Vagina (tissue), 2 donors: Measurements from ENCODE around the gene NOC3L. TPM values are rescaled to one million over a fixed set of nuclear protein-coding genes. Genes with fewer than 3 reads are reported as not detected.

Experiments
- DNase-seq, 2 donors: peaks; one replicate each; pipeline ENCODE4 v3.0.0-alpha.2; 2017; ENCODE audit errors: extremely low spot score in 2 of 2
- H3K27ac ChIP-seq: fragments of 200-600 bp; sonication (generic); one replicate; pipeline ENCODE4 v1.5.1; 2019
- H3K27me3 ChIP-seq: fragments of 200-600 bp; sonication (generic); one replicate; pipeline ENCODE4 v1.5.1; 2019
- H3K36me3 ChIP-seq, 2 donors: fragments of 200-600 bp; sonication (generic); one replicate each; pipeline ENCODE4 v1.5.1; 2017 to 2019
- H3K4me1 ChIP-seq: fragments of 200-600 bp; sonication (generic); one replicate; pipeline ENCODE4 v1.5.1; 2019
- H3K4me3 ChIP-seq, 2 donors: fragments of 200-600 bp; sonication (generic); 1 replicate in 1 of 2; 2 replicates in 1 of 2; pipeline ENCODE4 v1.5.1; 2016 to 2019
- H3K9me3 ChIP-seq: fragments of 200-600 bp; sonication (generic); one replicate; pipeline ENCODE4 v1.5.1; 2019
- CTCF ChIP-seq, 3 experiments: fragments of 450-650 bp in 2 of 3; fragments of 200-600 bp in 1 of 3; sonication (generic) in 1 of 3; IDR thresholded peaks; one replicate each; pipeline ENCODE4 v1.5.1; 2017 to 2019; ENCODE audit warnings: antibody characterized with exemption in 3 of 3, mild to moderate bottlenecking in 2 of 3, moderate library complexity in 2 of 3
- POLR2A ChIP-seq, 2 donors: fragments of 450-650 bp; IDR thresholded peaks; one replicate each; pipeline ENCODE4 v1.6.1; 2017; ENCODE audit warnings: antibody characterized with exemption in 2 of 2, mild to moderate bottlenecking in 2 of 2, moderate library complexity in 2 of 2
- POLR2AphosphoS5 ChIP-seq, 2 donors: sonication (generic); formaldehyde crosslinking; IDR thresholded peaks; one replicate each; pipeline ENCODE4 v1.9.0; 2017; ENCODE audit warnings: antibody characterized with exemption in 2 of 2, mild to moderate bottlenecking in 2 of 2, low read depth in 1 of 2; ENCODE audit not compliant: insufficient read depth in 1 of 2
- intact Hi-C: fragments of 100-400 bp; cut with DNase I; formaldehyde crosslinking; loops from one replicate; pipeline ENCODE4 v1.15.1; 2023
- total RNA-seq: library from RNA; depleted of rRNA; stranded (reverse); fragments of >200 nt; gene quantifications from one replicate; pipeline ENCODE4 v1.2.3, GENCODE V29; 2016

Gene NOC3L
- total RNA-seq, 1 donor from 2014 or later, result 21.1 TPM

GRCh38 chr10:94324609-94325233, 38.0 kb downstream of the NOC3L start:
- Histone ChIP-seq H3K36me3 (peaks cover 0 to 23% of the 10 kb centered on the region in 2 donors), H3K9me3 (no peaks in the 10 kb centered on the region), H3K4me3 (no peak overlapping the region), H3K27ac (no peak overlapping the region), H3K4me1 (no peaks in the 10 kb centered on the region), H3K27me3 (no peaks in the 10 kb centered on the region)
- DNase-seq, result no peak
- no peak for TF ChIP-seq POLR2AphosphoS5 (IDR thresholded peaks at IDR 0.05; ENCODE audit: insufficient read depth in 1 of 2, low read depth in 1 of 2)
- TF ChIP-seq CTCF (IDR thresholded peaks at IDR 0.05), result no peak
- no peak for TF ChIP-seq POLR2A (IDR thresholded peaks at IDR 0.05)
- intact Hi-C loops, result loop anchor here (10.0 kb wide), 1 partner anchor 250 kb away; no protein-coding TSS in a partner anchor

GRCh38 chr10:94320285-94320914, 42.3 kb downstream of the NOC3L start:
- DNase-seq, result no peak
- no peak for TF ChIP-seq POLR2A (IDR thresholded peaks at IDR 0.05)
- no peak for TF ChIP-seq POLR2AphosphoS5 (IDR thresholded peaks at IDR 0.05; ENCODE audit: insufficient read depth in 1 of 2, low read depth in 1 of 2)
- peak; percentile 69 to 90 (median 83) for TF ChIP-seq CTCF (IDR thresholded peaks at IDR 0.05)
- Histone ChIP-seq H3K27ac (no peak overlapping the region), H3K9me3 (no peaks in the 10 kb centered on the region), H3K4me1 (no peaks in the 10 kb centered on the region), H3K4me3 (no peak overlapping the region), H3K27me3 (no peaks in the 10 kb centered on the region), H3K36me3 (peaks cover 0 to 15% of the 10 kb centered on the region in 2 donors)
- intact Hi-C loops, result loop anchor here (10.0 kb wide), 1 partner anchor 246 kb away; no protein-coding TSS in a partner anchor

- intact Hi-C loops, result no loop called here
- Histone ChIP-seq H3K27ac (no peak overlapping the region), H3K27me3 (no peaks in the 10 kb centered on the region), H3K36me3 (no peaks in the 10 kb centered on the region), H3K4me3 (no peak overlapping the region), H3K9me3 (no peaks in the 10 kb centered on the region), H3K4me1 (peaks cover 5% of the 10 kb centered on the region)
- DNase-seq, result no peak
- TF ChIP-seq POLR2A (IDR thresholded peaks at IDR 0.05), result no peak
- TF ChIP-seq POLR2AphosphoS5 (IDR thresholded peaks at IDR 0.05; ENCODE audit: insufficient read depth in 1 of 2, low read depth in 1 of 2), result no peak
- no peak for TF ChIP-seq CTCF (IDR thresholded peaks at IDR 0.05)
These were observed 46.2 kb downstream of the NOC3L start for GRCh38 chr10:94316560-94316959.

- Histone ChIP-seq H3K36me3 (no peaks in the 10 kb centered on the region), H3K9me3 (no peaks in the 10 kb centered on the region), H3K27ac (no peak overlapping the region), H3K27me3 (no peaks in the 10 kb centered on the region), H3K4me3 (no peak overlapping the region), H3K4me1 (peaks cover 5% of the 10 kb centered on the region)
- intact Hi-C loops, result no loop called here
- no peak for TF ChIP-seq POLR2AphosphoS5 (IDR thresholded peaks at IDR 0.05; ENCODE audit: insufficient read depth in 1 of 2, low read depth in 1 of 2)
- TF ChIP-seq POLR2A (IDR thresholded peaks at IDR 0.05), result no peak
- TF ChIP-seq CTCF (IDR thresholded peaks at IDR 0.05), result no peak
- DNase-seq, result no peak
These were observed 46.7 kb downstream of the NOC3L start for GRCh38 chr10:94315975-94316464.

- no peak for DNase-seq
- H3K4me3 ChIP-seq, result no peak overlapping the region
- no peaks in the 10 kb centered on the region for H3K9me3 ChIP-seq
- H3K4me1 ChIP-seq, result peaks cover 5% of the 10 kb centered on the region
- no peaks in the 10 kb centered on the region for H3K27me3 ChIP-seq
- H3K36me3 ChIP-seq, result no peaks in the 10 kb centered on the region
- intact Hi-C loops, result no loop called here
- TF ChIP-seq POLR2AphosphoS5 (IDR thresholded peaks at IDR 0.05; ENCODE audit: insufficient read depth in 1 of 2, low read depth in 1 of 2), result no peak
- TF ChIP-seq CTCF (IDR thresholded peaks at IDR 0.05), result no peak
- no peak for TF ChIP-seq POLR2A (IDR thresholded peaks at IDR 0.05)
- H3K27ac ChIP-seq, result no peak overlapping the region
These were observed 47.7 kb downstream of the NOC3L start for GRCh38 chr10:94315024-94315451.
